SU-DHL-6 (cell line): ENCODE results near the gene ASCC3.

Source experiments
- H2AFZ ChIP-seq: fragments of 200-600 bp; sonication (generic); 2 replicates; pipeline ENCODE4 v1.6.1; 2014; ENCODE audit warnings: low read depth, mild to moderate bottlenecking, moderate library complexity, mixed read lengths, antibody characterized with exemption, low read length; ENCODE audit not compliant: severe bottlenecking
- H3F3A ChIP-seq: fragments of 200-600 bp; shearing (Covaris generic); 2 replicates; pipeline ENCODE4 v1.6.0; 2016; ENCODE audit warnings: antibody characterized with exemption, mild to moderate bottlenecking; ENCODE audit not compliant: insufficient read depth
- H3K27ac ChIP-seq: fragments of 200-600 bp; sonication (generic); 2 replicates; pipeline ENCODE4 v1.5.1; 2016; ENCODE audit warnings: low read depth, mild to moderate bottlenecking, low read length, moderate library complexity, mixed read lengths
- H3K27me3 ChIP-seq: fragments of 200-600 bp; sonication (generic), shearing (Covaris generic); 2 replicates; pipeline ENCODE4 v1.6.0; 2014; ENCODE audit warnings: mild to moderate bottlenecking, low read length
- H3K36me3 ChIP-seq: fragments of 200-600 bp; sonication (generic); 2 replicates; pipeline ENCODE4 v1.6.1; 2014; ENCODE audit warnings: mild to moderate bottlenecking, low read length, mixed read lengths
- H3K4me2 ChIP-seq: fragments of 300-600, 200-600 bp; shearing (Covaris generic), sonication (generic); 2 replicates; pipeline ENCODE4 v1.6.0; 2014; ENCODE audit warnings: low read length, low read depth, mild to moderate bottlenecking; ENCODE audit not compliant: poor library complexity, severe bottlenecking
- H3K4me3 ChIP-seq: fragments of 200-600 bp; sonication (generic); 2 replicates; pipeline ENCODE4 v1.5.1; 2014; ENCODE audit warnings: antibody characterized with exemption, low read length, mild to moderate bottlenecking, mixed read lengths; ENCODE audit not compliant: insufficient read depth, poor library complexity, severe bottlenecking
- H3K79me2 ChIP-seq: fragments of 200-600 bp; sonication (generic); 2 replicates; pipeline ENCODE4 v1.6.1; 2014; ENCODE audit warnings: mild to moderate bottlenecking, low read length, moderate library complexity; ENCODE audit not compliant: insufficient read depth
- H3K9ac ChIP-seq: fragments of 200-600 bp; sonication (generic); 2 replicates; pipeline ENCODE4 v1.7.0; 2014; ENCODE audit warnings: mild to moderate bottlenecking, low read length
- H3K9me2 ChIP-seq: fragments of 200-600 bp; sonication (generic); replicated peaks from 2 replicates; pipeline ENCODE4 v1.6.1; 2014; ENCODE audit warnings: low read length; ENCODE audit not compliant: insufficient read depth
- H3K9me3 ChIP-seq: fragments of 200-600 bp; sonication (generic); 2 replicates; pipeline ENCODE4 v1.6.1; 2014; ENCODE audit warnings: low read length, mixed read lengths; ENCODE audit not compliant: insufficient read depth
- H4K20me1 ChIP-seq: fragments of 200-600 bp; sonication (generic); 2 replicates; pipeline ENCODE4 v1.6.1; 2014; ENCODE audit warnings: low read depth, mild to moderate bottlenecking, antibody characterized with exemption, low read length, moderate library complexity, mixed read lengths
- EZH2phosphoT487 ChIP-seq: fragments of 200-600 bp; sonication (generic), shearing (Covaris generic); conservative IDR thresholded peaks from 2 replicates; pipeline ENCODE4 v1.6.1; 2018; ENCODE audit warnings: mild to moderate bottlenecking, antibody characterized with exemption, low read length, moderate library complexity, mixed read lengths
- TF ChIP-seq, protein P1 (sequence below): fragments of 200-600 bp; sonication (generic); IDR thresholded peaks from one replicate; pipeline ENCODE4 v1.5.1; 2017; ENCODE audit warnings: antibody characterized with exemption, mild to moderate bottlenecking, low read length, moderate library complexity; ENCODE audit not compliant: insufficient read depth, poor library complexity, severe bottlenecking

ASCC3 gene

DNA sequence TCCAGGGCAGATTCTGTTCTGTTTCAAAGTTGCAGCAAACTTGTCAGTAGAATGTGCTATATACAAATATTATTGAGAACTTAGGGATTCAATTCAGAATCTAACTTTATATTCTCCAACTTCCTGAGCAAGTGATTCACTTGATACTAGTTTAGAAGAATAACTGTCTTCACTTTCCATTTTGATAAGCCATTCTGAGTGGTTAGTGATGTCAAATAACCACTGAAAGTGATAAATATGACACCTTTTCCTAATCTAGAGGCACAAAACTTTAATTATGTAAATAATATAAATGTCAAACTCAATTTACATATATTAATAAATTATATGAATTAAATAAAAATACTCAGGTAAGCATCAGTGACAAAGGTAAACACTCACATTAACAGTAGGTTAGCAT, 395.9 kb downstream of the ASCC3 start:
- no peaks in the 10 kb centered on the region for H3K79me2 ChIP-seq
- H2AFZ ChIP-seq = no peak overlapping the region
- peaks cover 24% of the 10 kb centered on the region for H3F3A ChIP-seq
- H3K36me3 ChIP-seq = no peaks in the 10 kb centered on the region
- no peak for TF ChIP-seq EZH2phosphoT487
- TF ChIP-seq, protein P1, sequence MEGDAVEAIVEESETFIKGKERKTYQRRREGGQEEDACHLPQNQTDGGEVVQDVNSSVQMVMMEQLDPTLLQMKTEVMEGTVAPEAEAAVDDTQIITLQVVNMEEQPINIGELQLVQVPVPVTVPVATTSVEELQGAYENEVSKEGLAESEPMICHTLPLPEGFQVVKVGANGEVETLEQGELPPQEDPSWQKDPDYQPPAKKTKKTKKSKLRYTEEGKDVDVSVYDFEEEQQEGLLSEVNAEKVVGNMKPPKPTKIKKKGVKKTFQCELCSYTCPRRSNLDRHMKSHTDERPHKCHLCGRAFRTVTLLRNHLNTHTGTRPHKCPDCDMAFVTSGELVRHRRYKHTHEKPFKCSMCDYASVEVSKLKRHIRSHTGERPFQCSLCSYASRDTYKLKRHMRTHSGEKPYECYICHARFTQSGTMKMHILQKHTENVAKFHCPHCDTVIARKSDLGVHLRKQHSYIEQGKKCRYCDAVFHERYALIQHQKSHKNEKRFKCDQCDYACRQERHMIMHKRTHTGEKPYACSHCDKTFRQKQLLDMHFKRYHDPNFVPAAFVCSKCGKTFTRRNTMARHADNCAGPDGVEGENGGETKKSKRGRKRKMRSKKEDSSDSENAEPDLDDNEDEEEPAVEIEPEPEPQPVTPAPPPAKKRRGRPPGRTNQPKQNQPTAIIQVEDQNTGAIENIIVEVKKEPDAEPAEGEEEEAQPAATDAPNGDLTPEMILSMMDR = no peak
- peak overlapping the region; percentile 41 for H3K4me3 ChIP-seq
- no peaks in the 10 kb centered on the region for H3K9me3 ChIP-seq
- no peaks in the 10 kb centered on the region for H3K9me2 ChIP-seq
- H3K9ac ChIP-seq = peak overlapping the region; percentile 59
- H4K20me1 ChIP-seq = no peaks in the 10 kb centered on the region
- H3K4me2 ChIP-seq = peak overlapping the region; percentile 68
- H3K27me3 ChIP-seq = no peaks in the 10 kb centered on the region
- peak overlapping the region; percentile 96 for H3K27ac ChIP-seq

DNA sequence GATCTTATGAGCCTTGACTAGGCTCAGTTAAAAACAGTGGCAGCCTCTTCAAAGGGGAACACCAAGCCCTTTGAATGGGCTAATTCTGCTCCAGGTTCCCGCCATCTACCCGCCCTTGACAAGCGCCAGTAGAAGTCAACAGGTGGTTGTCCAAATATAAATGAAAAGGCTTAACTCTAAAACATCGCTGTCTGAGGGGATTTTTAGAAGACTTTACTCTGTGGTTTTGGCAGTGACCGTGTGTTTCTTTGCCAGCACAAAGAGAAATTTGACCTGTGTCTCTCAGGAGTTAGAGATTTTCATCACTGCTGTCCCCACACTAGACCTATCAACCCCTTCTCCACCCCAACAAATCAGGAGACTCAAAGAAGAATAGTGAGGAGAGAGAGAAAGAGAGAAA, 396.7 kb downstream of the ASCC3 start:
- peak overlapping the region; percentile 59 for H3K9ac ChIP-seq
- H3K4me3 ChIP-seq = peak overlapping the region; percentile 41
- no peaks in the 10 kb centered on the region for H3K9me3 ChIP-seq
- peaks cover 31% of the 10 kb centered on the region for H3F3A ChIP-seq
- no peak overlapping the region for H2AFZ ChIP-seq
- TF ChIP-seq EZH2phosphoT487 = no peak
- TF ChIP-seq, protein P1 = no peak
- H3K79me2 ChIP-seq = no peaks in the 10 kb centered on the region
- no peaks in the 10 kb centered on the region for H3K36me3 ChIP-seq
- no peaks in the 10 kb centered on the region for H3K9me2 ChIP-seq
- H3K4me2 ChIP-seq = peak overlapping the region; percentile 68
- no peaks in the 10 kb centered on the region for H3K27me3 ChIP-seq
- peak overlapping the region; percentile 96 for H3K27ac ChIP-seq
- no peaks in the 10 kb centered on the region for H4K20me1 ChIP-seq

DNA sequence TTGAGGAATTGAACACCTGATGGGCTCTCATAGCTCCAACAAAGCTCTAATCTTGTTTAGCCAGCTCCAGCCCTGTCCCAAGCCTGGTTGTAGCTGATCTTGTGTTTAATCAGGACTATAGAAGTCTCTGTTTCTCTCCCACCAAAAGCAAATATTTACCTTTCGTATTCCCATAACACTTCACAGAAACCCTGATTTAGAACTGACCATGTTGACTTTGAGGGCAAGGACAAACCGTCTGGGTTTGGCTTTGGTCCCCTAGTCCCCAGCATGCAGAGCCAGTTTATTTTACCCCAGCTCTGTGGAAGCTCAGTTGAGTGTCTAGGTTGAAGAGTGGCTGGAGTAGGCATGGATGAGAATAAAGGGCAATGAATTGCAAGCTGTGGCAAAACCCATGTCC, 398.4 kb downstream of the ASCC3 start:
- H3K9me2 ChIP-seq = no peaks in the 10 kb centered on the region
- H3K9ac ChIP-seq = peak overlapping the region; percentile 59
- TF ChIP-seq, protein P1 = no peak
- TF ChIP-seq EZH2phosphoT487 = no peak
- no peak overlapping the region for H3K4me3 ChIP-seq
- H2AFZ ChIP-seq = no peak overlapping the region
- H3K79me2 ChIP-seq = no peaks in the 10 kb centered on the region
- H3K9me3 ChIP-seq = no peaks in the 10 kb centered on the region
- no peaks in the 10 kb centered on the region for H4K20me1 ChIP-seq
- H3F3A ChIP-seq = peaks cover 31% of the 10 kb centered on the region
- H3K36me3 ChIP-seq = no peaks in the 10 kb centered on the region
- peak overlapping the region; percentile 96 for H3K27ac ChIP-seq
- peak overlapping the region; percentile 48 for H3K4me2 ChIP-seq
- H3K27me3 ChIP-seq = no peaks in the 10 kb centered on the region
